SKM-1 (cell line): ENCODE measurements around the gene RBM24.

ENCODE experiments used
- DNase-seq: peaks from one replicate; lab custom pipeline; 2025; ENCODE audit not compliant: unreplicated experiment; lab: John Stamatoyannopoulos, UW

The RBM24 gene

DNA sequence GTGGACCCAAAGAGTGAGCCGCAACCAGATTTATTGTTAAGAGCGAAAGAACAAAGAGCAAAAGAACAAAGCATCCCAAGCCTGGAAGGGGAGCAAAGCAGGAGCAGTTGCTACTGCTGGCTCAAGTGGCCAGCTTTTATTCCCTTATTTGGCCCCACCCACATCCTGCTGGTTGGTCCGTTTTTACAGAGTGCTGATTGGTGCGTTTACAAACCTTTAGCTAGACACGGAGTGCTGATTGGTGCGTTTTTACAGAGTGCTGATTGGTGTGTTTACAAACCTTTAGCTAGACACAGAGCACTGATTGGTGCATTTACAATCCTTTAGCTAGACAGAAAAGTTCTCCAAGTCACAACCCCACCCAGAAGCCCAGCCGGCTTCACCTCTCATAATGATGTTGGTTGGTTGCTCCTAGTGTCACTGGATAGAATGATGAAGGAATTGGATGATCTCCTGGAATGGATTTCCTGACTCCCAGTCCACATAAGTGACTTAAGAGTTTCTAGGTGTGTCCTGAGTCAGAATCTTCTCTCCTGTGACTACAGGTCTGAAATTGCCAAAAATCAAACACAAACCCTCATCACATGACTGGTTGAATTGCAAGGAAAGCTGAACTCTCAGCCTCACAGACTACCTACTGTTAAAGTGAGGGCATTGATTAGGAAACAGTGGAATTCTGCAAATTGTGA lies 60.1 kb downstream of the RBM24 start:
- DNase-seq, result no peak

DNA sequence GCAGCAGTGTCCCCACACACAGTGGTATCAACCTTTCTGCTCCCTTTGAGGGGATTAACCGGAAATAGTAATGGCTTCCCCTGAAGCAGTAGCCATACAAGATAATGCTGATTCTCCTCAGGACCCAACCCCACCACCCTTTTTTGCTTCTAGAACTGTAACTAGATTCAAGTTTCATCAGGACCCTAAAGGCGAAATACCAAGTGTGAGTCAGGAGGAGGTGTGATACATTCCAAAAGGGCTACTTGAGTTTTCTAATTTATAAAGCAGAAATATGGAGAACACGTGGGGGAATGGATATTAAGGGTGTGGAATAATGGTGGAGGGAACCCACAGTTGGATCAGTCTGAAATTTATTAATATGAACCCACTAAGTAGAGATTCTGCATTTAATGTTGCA lies 60.7 kb downstream of the RBM24 start:
- DNase-seq, result no peak

DNA sequence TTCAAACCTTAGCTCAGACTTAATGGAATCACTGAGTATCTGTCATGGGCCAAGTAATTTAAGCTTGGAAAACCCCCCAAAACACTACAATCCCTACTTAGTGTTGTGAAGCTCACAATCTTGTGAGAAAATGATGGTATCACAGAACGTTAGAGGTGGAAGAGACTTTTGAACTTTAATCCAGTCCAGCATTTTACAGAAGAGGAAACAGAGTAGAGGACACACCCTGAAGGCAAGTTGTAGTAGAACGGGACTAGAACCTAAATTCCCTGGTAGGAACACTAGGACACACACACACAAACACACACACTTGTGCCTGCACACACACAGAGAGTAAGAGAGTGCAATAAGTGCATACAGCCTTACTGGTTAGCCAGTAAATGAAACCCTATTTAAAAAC lies 62.1 kb downstream of the RBM24 start:
- DNase-seq, result no peak
